GM19467 (cell line): ENCODE data around the gene DIS3L2.
"Not testable (repeated sequence)": the region's sequence is repeated elsewhere in the genome, so short reads cannot be mapped to it uniquely, and the experiment has no call there.

Experiments
- ATAC-seq: cut with Tn5 transposase; IDR thresholded peaks from one replicate; pipeline ENCODE4 v1.9.1; 2021; ENCODE audit warnings: mild to moderate bottlenecking, moderate library complexity; ENCODE audit not compliant: unreplicated experiment

Gene DIS3L2

DNA sequence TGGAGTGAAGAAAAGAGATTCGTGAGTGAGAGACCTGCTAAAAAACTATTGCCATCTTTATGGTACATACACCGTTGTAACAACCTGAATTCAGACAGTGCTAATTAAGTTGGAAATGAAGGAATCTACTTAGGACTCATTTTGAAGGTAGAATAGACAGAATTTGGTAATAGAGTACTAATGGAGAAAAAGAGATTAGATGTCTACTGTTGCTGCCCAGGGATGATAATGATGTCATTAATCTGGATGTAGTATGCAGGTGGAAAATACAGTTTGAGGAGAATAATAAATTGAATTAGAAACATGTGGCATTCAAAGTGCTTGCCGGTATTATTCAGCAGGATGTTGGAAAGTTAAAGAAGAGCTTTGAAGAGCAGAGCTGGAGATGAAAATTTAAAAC is 44.7 kb downstream of the DIS3L2 start:
- ATAC-seq = no peak

DNA sequence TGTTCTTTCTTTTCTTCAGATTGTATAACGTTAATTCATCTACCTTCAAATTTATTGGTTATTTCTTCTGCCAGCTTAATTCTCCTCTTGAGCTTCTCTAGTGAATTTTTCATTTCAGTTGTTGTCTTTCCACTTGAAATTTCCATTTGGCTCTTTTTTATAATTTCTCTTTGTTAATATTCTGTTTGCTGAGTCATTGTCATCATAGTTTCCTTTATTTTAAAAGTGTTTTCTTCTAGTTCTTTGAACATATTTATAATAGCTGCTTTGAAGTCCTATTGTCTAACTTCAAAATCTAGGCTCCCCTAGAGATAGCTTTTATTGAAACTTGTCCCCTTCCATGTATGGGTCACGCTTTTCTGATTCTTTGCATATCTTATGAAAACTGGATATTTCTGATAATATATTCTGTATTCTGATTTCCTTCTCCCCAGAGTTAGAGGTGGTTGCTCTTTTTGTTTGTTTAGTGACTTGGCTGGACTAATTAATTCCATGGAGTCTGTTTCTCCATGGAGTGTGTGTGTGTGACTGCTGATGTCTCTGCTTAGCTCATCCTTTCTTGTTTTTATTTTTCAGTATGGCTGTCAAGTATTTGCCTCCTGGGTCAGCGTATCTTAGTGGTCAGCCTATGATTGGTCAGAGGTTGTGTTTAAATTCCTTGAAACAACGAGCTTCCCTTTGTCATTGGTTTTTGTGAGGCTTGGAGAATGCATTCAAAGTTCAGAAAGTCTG is 47.6 kb downstream of the DIS3L2 start:
- ATAC-seq = no peak

DNA sequence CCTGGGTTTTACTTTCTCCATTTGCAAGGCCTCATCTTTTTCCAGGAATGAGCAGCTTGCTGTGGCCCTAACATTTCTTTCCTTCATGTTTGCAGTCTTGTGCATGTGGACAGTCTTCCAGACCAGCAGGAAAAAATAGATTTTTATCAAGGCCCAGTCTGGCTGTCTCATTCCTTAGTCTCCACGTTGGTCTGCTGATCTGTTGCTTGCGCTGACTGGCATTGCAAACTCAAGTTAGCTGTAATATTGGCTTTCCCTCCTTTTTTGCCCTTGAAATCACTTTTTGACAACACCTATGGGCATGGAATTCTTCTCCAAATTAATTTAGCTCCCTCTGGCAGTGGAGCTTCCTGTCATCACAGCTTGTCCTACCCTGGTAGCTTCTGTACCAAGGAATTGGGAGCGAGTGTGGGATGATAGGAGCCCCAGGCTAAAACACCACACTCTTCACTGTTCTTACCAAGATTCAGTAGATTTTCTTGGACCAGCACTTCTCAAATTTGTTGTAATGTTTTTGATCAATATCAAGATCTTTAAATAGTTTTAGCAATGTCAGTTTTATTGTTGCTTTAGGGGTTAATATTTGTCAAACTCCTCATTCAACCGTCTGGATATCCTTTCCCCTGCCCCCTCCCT is 48.2 kb downstream of the DIS3L2 start:
- no peak for ATAC-seq

DNA sequence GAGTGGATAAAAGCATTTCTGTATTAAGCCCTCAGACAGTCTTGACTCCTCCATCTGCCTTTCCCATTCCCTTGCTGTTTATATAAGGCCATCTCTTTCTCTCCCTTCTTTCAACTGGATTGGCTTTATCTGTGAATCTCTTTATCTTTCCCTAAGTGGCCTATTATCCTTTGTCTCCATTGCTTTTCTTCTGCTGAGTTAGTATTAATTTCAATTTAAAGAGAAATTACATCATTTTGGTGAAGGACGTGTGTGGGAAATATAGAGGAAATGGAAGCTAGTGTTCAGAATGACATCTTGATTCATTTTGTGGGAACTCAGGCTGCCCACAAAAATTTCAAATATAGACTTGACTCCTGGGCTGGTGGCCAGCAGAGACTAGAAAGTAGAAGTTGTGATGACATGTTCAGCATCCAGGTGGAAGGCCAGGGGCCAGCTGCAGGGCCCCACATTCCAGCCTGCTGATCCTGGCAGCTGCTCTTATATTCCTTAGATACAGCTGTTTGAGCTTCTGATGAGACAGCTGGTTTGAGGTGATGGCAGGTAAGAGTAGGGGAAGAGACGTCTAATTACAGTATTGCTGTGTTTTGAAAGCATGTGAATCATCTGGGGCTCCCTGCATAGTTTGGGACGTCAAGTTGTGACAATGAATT is 52.3 kb downstream of the DIS3L2 start:
- no peak for ATAC-seq

DNA sequence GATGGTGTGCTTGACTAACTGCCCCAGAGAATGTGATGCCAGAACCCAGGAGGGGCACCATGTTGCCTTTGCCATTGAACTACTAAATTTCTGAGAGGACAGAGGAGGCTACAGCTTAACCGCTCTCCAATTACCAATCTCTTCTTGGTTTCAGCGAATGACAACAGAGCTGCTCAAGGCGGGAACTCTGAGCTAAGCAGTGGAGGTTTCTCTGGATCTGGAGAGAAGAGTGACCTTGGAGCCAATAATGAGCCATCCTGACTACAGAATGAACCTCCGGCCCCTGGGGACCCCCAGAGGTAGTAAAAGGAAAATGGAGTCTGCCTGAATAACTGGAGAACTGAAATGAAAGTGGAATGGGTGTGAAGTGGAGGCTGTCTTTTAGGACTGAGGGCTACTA is 53.2 kb downstream of the DIS3L2 start:
- no peak for ATAC-seq

DNA sequence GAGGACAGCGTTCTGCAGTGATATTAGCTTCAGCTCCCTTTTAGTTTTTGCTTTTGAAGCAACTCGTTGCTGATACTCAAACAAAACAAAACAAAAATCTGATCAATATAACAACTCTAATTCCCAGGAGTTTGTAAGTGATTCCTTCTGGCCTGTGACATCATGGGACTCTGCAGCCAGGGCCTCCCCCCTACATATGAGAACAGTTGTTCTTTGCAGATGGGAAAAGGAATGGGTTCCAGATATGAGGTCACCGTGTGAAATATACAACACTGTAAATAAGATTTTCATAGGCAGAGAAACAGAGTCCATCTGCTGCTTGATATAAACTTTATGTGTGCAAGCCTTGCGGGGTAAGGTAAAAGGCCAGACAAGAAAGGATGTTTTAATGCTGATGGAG is 56.7 kb downstream of the DIS3L2 start:
- no peak for ATAC-seq

DNA sequence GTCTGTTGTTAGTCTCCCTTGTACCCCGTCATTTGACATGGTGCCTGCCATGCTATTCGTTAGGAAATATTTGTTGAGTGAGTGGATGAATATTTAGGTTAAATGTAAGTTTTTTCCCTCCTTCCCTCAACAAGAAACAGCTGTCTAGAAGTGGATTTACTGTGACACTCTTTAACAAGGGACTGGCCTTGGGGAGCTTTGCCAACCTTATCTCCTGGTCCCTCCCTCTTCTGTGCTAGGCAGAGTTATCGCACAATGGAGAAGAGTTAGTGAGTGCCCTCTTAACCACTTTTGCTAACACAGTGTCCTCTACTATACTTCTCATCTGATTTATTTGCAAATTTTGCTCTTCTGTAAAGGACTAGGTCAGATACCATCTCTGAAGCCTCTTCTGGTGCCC is 61.2 kb downstream of the DIS3L2 start:
- no peak for ATAC-seq

DNA sequence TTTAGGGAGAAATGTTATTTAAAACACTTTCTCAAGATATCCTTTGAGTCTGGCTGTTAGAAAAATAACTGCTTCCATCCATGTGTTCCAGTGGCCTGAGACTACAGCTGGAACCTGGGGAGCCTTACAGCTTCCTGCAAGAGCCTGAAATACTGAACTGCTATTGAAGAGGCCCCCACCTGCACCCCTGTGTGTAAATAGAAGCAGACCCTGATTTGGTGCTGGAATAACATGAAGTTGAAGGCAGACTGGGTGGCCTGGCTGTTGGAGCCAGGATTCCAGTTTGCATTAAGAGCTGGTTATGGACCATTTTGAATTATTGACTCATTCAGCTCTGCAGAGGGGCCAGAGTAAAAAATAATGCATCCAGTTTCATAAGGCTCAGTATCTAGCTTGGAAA is 61.9 kb downstream of the DIS3L2 start:
- ATAC-seq = no peak

DNA sequence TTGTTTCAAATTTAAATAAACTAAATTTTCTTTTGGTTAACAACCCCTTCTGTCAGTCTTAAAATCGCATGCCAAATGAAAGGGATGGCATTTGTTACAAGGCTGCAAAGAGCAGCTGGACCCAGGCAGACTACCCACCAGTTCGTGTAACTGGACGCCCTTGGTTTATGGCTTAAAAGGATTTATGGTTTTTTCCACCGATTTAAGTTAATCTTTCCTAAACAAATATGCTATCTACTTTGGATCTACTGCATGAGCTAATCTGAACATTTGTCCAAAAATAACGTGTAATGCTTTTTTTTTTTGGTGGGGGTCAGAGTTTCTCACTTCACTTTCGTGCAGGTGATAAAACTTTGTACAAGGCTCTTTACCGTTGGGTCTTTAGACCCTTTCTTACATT is 62.9 kb downstream of the DIS3L2 start:
- no peak for ATAC-seq

DNA sequence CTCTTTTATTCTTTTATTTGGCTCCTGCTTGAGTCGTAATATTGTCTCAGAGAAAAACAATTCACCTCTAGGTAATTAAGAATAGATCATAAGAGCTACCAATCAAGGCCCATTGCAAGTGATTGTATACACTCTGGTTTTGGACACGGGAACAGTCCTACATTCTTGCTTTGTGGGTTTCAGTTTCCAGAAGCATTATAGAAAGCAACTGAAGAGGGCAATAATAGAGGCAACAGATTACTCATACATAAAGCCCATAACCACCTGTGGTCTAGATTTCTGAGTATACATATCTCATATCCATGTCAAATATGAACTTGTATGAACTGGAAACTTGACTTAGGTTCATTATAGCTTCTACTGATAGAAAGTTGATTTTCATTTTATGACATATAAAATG is 65.4 kb downstream of the DIS3L2 start:
- ATAC-seq = peak; percentile 97

DNA sequence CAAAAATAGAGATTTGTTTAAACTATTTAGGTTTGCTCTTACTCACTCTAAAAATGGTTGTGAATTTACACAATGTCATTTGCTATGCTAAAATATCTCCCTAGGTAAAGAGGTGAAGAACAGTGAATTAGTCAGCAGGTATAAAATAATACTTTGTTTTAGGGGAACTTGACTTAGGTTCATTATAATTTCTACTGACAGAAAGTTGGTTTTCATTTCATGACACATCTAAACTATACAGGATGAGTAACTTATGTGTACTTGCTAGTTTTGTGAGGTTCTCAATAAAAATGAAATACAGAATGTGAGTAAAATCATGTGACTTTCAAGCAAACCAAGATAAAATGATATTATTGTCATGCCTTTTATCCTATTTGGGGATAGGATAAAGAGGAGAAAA is 66.0 kb downstream of the DIS3L2 start:
- no peak for ATAC-seq

DNA sequence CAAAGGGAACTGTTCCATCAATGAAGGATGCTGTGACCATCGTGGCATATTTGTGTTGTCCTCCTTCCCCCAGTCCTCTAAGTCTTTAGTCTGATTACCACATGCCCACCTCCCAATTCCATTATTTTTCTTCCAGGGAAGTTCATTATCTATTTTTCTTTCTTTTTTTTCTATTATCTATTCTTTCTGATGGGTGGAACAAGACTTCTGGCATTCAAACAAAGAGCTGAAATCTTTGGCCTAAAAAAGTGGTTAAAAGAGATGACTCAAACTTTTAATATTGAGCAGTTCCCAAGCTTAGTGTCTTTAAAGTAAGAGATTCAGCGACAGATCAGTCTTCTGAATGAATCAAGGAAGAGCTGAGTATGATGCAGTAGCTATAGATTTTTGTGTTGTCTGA is 66.6 kb downstream of the DIS3L2 start:
- ATAC-seq = no peak

DNA sequence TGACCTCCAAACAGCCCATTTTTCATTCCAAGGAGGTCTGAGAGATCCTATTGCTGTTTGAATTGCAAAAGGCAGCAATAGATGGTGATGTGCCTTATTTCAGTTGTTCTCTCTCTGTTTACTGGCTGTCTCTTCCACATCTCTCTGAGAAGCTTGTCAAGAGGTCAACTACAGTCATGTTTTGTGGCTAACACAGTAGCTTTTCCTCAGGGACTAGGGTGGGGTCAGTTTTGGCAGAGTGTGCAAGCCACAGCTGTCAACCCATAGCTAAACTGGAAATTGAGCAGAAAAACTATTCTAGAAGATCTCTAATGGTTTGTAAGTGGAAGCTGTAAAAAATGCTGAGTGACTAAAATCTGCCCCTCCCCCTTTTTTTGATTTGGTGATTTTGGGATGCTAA is 67.1 kb downstream of the DIS3L2 start:
- ATAC-seq = no peak

DNA sequence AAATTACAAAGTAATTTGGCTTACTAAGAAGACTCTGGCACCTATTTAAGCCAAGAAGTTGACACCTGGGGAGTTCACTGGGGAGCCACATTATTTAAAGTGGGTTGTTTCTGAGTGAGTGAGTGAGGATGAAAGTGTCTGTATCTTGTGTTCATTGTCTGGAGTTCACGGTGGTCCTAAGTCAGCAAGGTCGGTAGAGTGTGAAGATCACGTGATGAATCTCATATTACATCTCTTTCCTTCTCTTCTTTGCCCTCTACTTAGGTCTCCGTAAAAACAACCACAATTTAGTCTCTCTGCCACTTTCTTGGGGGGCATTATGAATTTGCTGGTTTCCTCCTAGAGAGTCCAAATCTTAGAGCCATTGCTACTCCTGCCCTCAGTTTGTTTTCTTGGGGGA is 67.8 kb downstream of the DIS3L2 start:
- ATAC-seq = no peak

DNA sequence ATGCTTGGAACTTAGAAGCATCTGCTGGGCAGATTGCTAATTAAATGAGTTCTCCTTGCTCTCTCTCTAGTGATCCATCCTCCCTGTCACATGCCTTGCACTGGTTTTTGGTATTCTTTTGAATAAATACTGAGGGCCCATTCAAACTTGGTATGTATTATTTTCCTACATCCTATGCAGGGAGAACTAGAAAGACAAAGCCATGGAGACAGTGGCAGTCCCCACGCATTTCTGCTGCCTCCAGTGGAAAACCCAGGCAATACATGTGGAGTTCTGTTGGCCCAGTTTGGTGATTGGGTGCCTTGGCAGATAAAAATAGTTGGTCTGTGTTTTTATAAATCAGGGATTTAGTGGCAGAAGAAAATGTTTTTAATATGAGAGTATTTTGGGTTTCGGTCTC is 68.7 kb downstream of the DIS3L2 start:
- no peak for ATAC-seq

DNA sequence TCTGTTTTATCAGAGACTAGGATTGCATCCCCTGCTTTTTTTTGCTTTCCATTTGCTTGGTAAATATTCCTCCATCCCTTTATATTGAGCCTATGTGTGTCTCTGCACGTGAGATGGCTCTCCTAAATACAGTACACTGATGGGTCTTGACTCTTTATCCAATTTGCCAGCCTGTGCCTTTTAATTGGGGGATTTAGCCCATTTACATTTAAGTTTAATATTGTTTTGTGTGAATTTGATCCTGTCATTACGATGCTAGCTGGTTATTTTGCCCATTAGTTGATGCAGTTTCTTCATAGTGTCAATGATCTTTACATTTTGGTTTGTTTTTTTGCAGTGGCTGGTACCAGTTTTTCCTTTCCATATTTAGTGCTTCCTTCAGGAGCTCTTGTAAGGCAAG is 73.8 kb downstream of the DIS3L2 start:
- not testable (repeated sequence) for ATAC-seq

DNA sequence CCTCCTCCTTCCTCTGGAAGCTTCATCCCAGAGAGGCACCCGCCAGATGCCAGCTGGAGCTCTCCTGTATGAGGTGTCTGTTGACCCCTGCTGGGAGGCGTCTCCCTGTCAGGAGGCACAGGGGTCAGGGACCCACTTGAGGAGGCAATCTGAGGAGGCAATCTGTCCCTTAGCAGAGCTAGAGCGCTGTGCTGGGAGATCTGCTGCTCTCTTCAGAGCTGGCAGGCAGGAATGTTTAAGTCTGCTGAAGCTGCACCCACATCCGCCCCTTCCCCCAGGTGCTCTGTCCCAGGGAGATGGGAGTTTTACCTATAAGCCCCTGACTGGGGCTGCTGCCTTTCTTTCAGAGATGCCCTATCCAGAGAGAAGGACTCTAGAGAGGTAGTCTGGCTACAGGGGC is 75.4 kb downstream of the DIS3L2 start:
- not testable (repeated sequence) for ATAC-seq

DNA sequence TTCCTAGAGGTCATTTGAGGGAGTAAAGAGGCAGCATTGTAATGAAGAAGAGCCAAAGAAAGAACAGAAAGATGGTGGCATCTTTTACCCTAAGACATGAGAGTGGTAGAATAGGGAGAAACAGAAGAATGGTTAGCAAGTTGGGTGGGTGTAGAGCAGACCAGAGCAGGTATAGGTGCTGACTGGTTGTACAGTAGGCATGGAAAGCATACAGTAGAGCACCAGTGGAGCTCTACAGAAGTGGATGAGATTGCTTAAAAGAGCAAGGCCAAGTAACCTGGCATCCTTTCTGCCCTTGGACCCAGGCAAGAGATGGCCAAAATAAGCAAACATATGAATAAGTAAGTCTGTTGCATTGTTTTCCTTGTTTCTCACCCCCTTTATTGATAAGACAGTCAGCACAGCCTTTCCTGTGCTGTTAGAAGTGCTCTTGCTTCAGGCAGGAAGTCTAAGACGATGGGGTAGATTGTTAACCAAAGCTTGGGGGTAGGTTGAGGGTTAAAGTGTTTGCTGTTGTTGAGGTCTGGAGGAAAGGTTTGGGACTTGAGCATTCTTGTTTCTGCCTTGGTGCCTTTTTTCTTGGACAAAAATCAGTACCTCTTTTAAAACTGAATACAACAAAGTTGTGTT is 76.9 kb downstream of the DIS3L2 start:
- no peak for ATAC-seq

DNA sequence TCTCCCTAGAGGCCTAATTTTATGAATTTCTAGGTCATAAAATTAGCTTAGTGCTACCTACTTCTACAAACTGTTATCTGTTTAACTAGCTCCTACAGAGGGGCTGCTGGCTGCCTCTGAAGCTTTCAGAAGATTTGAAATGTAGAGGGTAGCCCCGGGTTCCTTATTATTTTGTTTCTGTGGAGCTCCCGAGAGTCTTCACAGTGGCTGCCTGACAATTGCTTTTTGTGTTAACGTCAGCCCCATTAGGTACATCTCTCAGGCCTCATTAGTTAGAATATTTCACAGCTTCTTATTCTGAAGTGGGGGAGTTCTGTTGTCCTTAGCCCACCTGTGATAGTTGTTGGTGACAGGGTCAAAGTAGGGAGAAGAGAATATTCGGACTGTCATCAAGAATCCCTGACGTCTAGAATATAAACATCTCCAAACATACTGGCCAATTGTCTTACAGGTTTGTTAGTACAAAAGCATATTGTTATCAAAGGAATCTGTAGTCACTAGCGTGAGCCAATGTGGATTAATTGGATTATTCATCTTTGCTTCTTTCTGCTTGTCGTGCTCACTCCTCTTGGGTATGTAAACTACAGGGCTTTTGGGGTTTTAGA is 77.5 kb downstream of the DIS3L2 start:
- ATAC-seq = no peak

DNA sequence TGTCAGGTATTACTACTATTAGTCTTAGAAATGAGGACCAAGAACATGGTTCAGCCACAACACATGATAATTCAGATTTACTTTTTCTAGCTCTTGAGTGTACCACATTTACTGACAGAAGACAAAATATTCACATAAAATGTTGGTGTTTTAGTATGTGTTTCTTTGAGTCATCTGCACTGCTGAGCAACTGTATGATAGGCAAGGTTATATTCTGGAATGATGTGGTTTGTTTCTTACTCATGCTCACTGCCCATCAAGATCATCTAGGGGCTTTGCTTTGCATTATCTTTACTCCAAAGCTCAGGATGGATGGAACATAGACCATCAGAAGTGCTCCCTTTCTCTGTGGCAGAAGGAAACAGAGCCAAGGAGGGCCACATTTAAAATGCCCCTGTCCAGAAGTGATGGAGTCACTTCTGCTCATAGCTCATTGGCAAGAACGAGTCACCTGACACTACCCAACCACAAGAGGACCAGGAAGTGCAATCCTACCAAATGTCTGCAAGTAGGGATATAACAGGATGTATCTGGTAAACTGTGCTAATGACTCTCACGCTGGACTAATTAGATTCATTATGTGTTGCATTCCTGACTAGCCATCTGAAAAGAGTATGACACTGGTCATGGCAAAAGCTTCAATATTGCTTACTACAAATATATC is 81.5 kb downstream of the DIS3L2 start:
- no peak for ATAC-seq

DNA sequence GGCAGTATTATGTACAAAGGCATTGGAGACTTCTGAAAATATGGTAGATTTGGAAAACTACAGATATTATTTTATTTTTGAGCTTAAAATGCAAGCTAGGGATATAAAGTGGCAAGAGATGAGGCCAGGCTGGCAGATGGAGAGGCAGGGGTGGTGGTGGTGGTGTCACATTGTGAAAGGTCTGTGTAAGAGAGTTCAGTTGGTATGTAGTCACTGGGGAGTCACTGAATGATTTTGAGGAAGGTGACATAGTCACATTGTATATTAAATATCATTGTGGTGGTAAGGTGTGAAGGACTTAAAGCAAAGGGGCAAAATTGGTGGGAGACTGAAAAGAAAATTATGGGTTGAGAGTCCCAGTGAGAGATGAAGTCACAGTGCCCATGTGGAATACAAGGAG is 82.5 kb downstream of the DIS3L2 start:
- no peak for ATAC-seq
